MM.1S (cell line): Measurements from ENCODE around the gene GSTT4.

ENCODE experiments used
- DNase-seq: peaks from one replicate; pipeline ENCODE4 v3.0.0-alpha.2; 2015
- H2AFZ ChIP-seq: fragments of 300-600 bp; sonication (generic); 2 replicates; pipeline ENCODE4 v1.6.0; 2016; ENCODE audit warnings: antibody characterized with exemption, low read length
- H3F3A ChIP-seq: fragments of 300-600 bp; sonication (generic); 2 replicates; pipeline ENCODE4 v1.6.1; 2016; ENCODE audit warnings: mild to moderate bottlenecking, antibody characterized with exemption, low read length, moderate library complexity, mixed read lengths; ENCODE audit not compliant: insufficient read depth
- H3K27ac ChIP-seq: fragments of 300-600 bp; sonication (generic); 2 replicates; pipeline ENCODE4 v1.5.1; 2016; ENCODE audit warnings: mild to moderate bottlenecking, low read length
- H3K27me3 ChIP-seq: fragments of 300-600 bp; sonication (generic); replicated peaks from 2 replicates; pipeline ENCODE4 v1.6.0; 2016; ENCODE audit warnings: low read length; ENCODE audit not compliant: insufficient read depth
- H3K36me3 ChIP-seq: fragments of 300-600 bp; sonication (generic); replicated peaks from 2 replicates; pipeline ENCODE4 v1.6.1; 2016; ENCODE audit warnings: mild to moderate bottlenecking, low read length, mixed read lengths; ENCODE audit not compliant: insufficient read depth
- H3K4me1 ChIP-seq: fragments of 300-600 bp; sonication (generic); 2 replicates; pipeline ENCODE4 v1.6.1; 2016; ENCODE audit warnings: low read length, mixed read lengths
- H3K4me2 ChIP-seq: fragments of 300-600 bp; sonication (generic); 2 replicates; pipeline ENCODE4 v1.6.0; 2016; ENCODE audit warnings: low read depth, low read length
- H3K4me3 ChIP-seq: fragments of 300-600 bp; sonication (generic); 2 replicates; pipeline ENCODE4 v1.5.1; 2016; ENCODE audit warnings: low read length, mixed read lengths
- H3K79me2 ChIP-seq: fragments of 300-600 bp; sonication (generic); 2 replicates; pipeline ENCODE4 v1.6.1; 2016; ENCODE audit warnings: mixed run types, low read length, mixed read lengths
- H3K9ac ChIP-seq: fragments of 300-600 bp; sonication (generic); 2 replicates; pipeline ENCODE4 v1.6.1; 2016; ENCODE audit warnings: low read length, mixed read lengths
- H3K9me2 ChIP-seq: fragments of 300-600 bp; sonication (generic); replicated peaks from 2 replicates; pipeline ENCODE4 v1.6.1; 2016; ENCODE audit warnings: mild to moderate bottlenecking, low read length, mixed read lengths; ENCODE audit not compliant: insufficient read depth
- H3K9me3 ChIP-seq: fragments of 300-600 bp; sonication (generic); replicated peaks from 2 replicates; pipeline ENCODE4 v1.6.1; 2016; ENCODE audit warnings: mild to moderate bottlenecking, low read length, mixed read lengths; ENCODE audit not compliant: insufficient read depth
- H4K20me1 ChIP-seq: fragments of 300-600 bp; sonication (generic); 2 replicates; pipeline ENCODE4 v1.6.1; 2016; ENCODE audit warnings: mild to moderate bottlenecking, low read length, moderate library complexity, mixed read lengths; ENCODE audit not compliant: insufficient read depth
- EZH2 ChIP-seq: fragments of 300-600 bp; sonication (generic); optimal IDR thresholded peaks from 2 replicates; pipeline ENCODE3; 2017; ENCODE audit warnings: low read depth, mild to moderate bottlenecking, antibody characterized with exemption, low read length, mixed read lengths
- EZH2phosphoT487 ChIP-seq: fragments of 300-600 bp; sonication (generic); IDR thresholded peaks from 2 replicates; pipeline ENCODE4 v1.6.1; 2018; ENCODE audit warnings: antibody characterized with exemption, low read length
- TF ChIP-seq, protein P1 (sequence below): fragments of 300-600 bp; sonication (generic); IDR thresholded peaks from 2 replicates; pipeline ENCODE4 v1.5.1; 2016; ENCODE audit warnings: antibody characterized with exemption, low read length, mixed read lengths

The GSTT4 gene

GRCh38 chr22:24026733-24027132 is 21.5 kb upstream of the GSTT4 start:
- TF ChIP-seq EZH2phosphoT487 (no peak), EZH2 (no peak)
- TF ChIP-seq, protein P1, sequence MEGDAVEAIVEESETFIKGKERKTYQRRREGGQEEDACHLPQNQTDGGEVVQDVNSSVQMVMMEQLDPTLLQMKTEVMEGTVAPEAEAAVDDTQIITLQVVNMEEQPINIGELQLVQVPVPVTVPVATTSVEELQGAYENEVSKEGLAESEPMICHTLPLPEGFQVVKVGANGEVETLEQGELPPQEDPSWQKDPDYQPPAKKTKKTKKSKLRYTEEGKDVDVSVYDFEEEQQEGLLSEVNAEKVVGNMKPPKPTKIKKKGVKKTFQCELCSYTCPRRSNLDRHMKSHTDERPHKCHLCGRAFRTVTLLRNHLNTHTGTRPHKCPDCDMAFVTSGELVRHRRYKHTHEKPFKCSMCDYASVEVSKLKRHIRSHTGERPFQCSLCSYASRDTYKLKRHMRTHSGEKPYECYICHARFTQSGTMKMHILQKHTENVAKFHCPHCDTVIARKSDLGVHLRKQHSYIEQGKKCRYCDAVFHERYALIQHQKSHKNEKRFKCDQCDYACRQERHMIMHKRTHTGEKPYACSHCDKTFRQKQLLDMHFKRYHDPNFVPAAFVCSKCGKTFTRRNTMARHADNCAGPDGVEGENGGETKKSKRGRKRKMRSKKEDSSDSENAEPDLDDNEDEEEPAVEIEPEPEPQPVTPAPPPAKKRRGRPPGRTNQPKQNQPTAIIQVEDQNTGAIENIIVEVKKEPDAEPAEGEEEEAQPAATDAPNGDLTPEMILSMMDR: no peak

GRCh38 chr22:24026056-24026455 is 20.8 kb upstream of the GSTT4 start:
- no peak for TF ChIP-seq EZH2phosphoT487
- no peak for TF ChIP-seq EZH2
- TF ChIP-seq, protein P1: no peak

More at GRCh38 chr22:24026733-24027132, 21.5 kb upstream of the GSTT4 start:
- Histone ChIP-seq H3F3A (no peaks in the 10 kb centered on the region), H3K36me3 (no peaks in the 10 kb centered on the region), H3K9me3 (no peaks in the 10 kb centered on the region), H3K79me2 (peaks cover 90% of the 10 kb centered on the region), H3K9ac (no peak overlapping the region), H3K9me2 (no peaks in the 10 kb centered on the region), H3K4me2 (no peak overlapping the region), H3K4me3 (no peak overlapping the region), H3K27me3 (no peaks in the 10 kb centered on the region), H4K20me1 (no peaks in the 10 kb centered on the region), H3K4me1 (no peaks in the 10 kb centered on the region), H2AFZ (no peak overlapping the region), H3K27ac (no peak overlapping the region)
- no peak for DNase-seq

GRCh38 chr22:24025475-24025874 is 20.2 kb upstream of the GSTT4 start:
- DNase-seq: no peak
- H3K9ac ChIP-seq: no peak overlapping the region
- no peaks in the 10 kb centered on the region for H3K9me2 ChIP-seq

More at GRCh38 chr22:24026056-24026455, 20.8 kb upstream of the GSTT4 start:
- H3K4me3 ChIP-seq: no peak overlapping the region
- peaks cover 87% of the 10 kb centered on the region for H3K79me2 ChIP-seq
- no peak for DNase-seq
- no peak overlapping the region for H2AFZ ChIP-seq
- no peaks in the 10 kb centered on the region for H3K4me1 ChIP-seq
- H3K27ac ChIP-seq: no peak overlapping the region
- no peaks in the 10 kb centered on the region for H3K9me2 ChIP-seq
- H3K4me2 ChIP-seq: no peak overlapping the region
- no peaks in the 10 kb centered on the region for H3F3A ChIP-seq
- no peaks in the 10 kb centered on the region for H4K20me1 ChIP-seq
- no peak overlapping the region for H3K9ac ChIP-seq
- H3K36me3 ChIP-seq: no peaks in the 10 kb centered on the region
- no peaks in the 10 kb centered on the region for H3K27me3 ChIP-seq
- H3K9me3 ChIP-seq: no peaks in the 10 kb centered on the region

More at GRCh38 chr22:24025475-24025874, 20.2 kb upstream of the GSTT4 start:
- Histone ChIP-seq H3K27ac (no peak overlapping the region), H3K4me3 (no peak overlapping the region), H3K4me1 (no peaks in the 10 kb centered on the region), H3K4me2 (no peak overlapping the region), H3F3A (no peaks in the 10 kb centered on the region), H3K27me3 (no peaks in the 10 kb centered on the region), H3K79me2 (peaks cover 85% of the 10 kb centered on the region), H2AFZ (no peak overlapping the region), H3K36me3 (no peaks in the 10 kb centered on the region), H3K9me3 (no peaks in the 10 kb centered on the region), H4K20me1 (no peaks in the 10 kb centered on the region)
- TF ChIP-seq EZH2phosphoT487 (no peak), EZH2 (no peak)
- TF ChIP-seq, protein P1: no peak
